PC-3 (cell line): ENCODE measurements around the gene CYTIP. TPM values are rescaled to one million over a fixed set of nuclear protein-coding genes. Genes with fewer than 3 reads are reported as not detected.

Experiments
- ATAC-seq: fragments of 200-7000 bp; cut with Tn5 transposase; 2 replicates; pipeline ENCODE4 v1.9.1; 2020; ENCODE audit warnings: mild to moderate bottlenecking, moderate library complexity
- BruUV-seq: library from RNA; stranded (reverse); fragments of 400-500 nt; replicated peaks from 2 replicates; lab custom pipeline; 2021; lab: Mats Ljungman, UMichigan
- CTCF ChIA-PET: fragments of 300-600 bp; sonication (Branson Sonifier 250); formaldehyde crosslinking; loops from one replicate; lab custom pipeline; 2022; ENCODE audit warnings: antibody characterized with exemption; lab: Charles Lee
- POLR2A ChIA-PET: fragments of 300-600 bp; sonication (Branson Sonifier 250); formaldehyde crosslinking; loops from one replicate; lab custom pipeline; 2022; ENCODE audit warnings: antibody characterized with exemption; ENCODE audit not compliant: unreplicated experiment; lab: Charles Lee
- DNase-seq: peaks from one replicate; pipeline ENCODE4 v3.0.0-alpha.2; 2015
- H2AFZ ChIP-seq: fragments of 300-600 bp; sonication (generic); 2 replicates; pipeline ENCODE4 v1.6.0; 2016; ENCODE audit warnings: antibody characterized with exemption, low read length
- H3F3A ChIP-seq: fragments of 300-600 bp; sonication (generic); one replicate; pipeline ENCODE4 v1.6.0; 2017; ENCODE audit warnings: antibody characterized with exemption, low read length, control low read depth, mild to moderate bottlenecking; ENCODE audit not compliant: unreplicated experiment
- H3K27ac ChIP-seq: fragments of 300-600 bp; sonication (generic); 2 replicates; pipeline ENCODE4 v1.5.1; 2016; ENCODE audit warnings: mild to moderate bottlenecking, low read length
- H3K27me3 ChIP-seq: fragments of 300-600 bp; sonication (generic); 2 replicates; pipeline ENCODE4 v1.6.1; 2016; ENCODE audit warnings: low read length, mixed read lengths
- H3K36me3 ChIP-seq: fragments of 300-600 bp; sonication (generic); 2 replicates; pipeline ENCODE4 v1.6.1; 2016; ENCODE audit warnings: low read depth, mixed run types, low read length, mixed read lengths
- H3K4me1 ChIP-seq: fragments of 300-600 bp; sonication (generic); 2 replicates; pipeline ENCODE4 v1.5.1; 2016; ENCODE audit warnings: low read length; ENCODE audit not compliant: insufficient read depth
- H3K4me2 ChIP-seq: fragments of 300-600 bp; sonication (generic); 2 replicates; pipeline ENCODE4 v1.6.0; 2016; ENCODE audit warnings: low read length
- H3K4me3 ChIP-seq: fragments of 300-600 bp; sonication (generic); 2 replicates; pipeline ENCODE4 v1.5.1; 2016; ENCODE audit warnings: mild to moderate bottlenecking, low read length, mixed read lengths
- H3K79me2 ChIP-seq: fragments of 300-600 bp; sonication (generic); 2 replicates; pipeline ENCODE4 v1.6.1; 2017; ENCODE audit warnings: low read length, mixed read lengths
- H3K9ac ChIP-seq: fragments of 300-600 bp; sonication (generic); 2 replicates; pipeline ENCODE4 v1.6.0; 2016; ENCODE audit warnings: mild to moderate bottlenecking, low read length
- H3K9me2 ChIP-seq: fragments of 300-600 bp; sonication (generic); replicated peaks from 2 replicates; pipeline ENCODE4 v1.6.1; 2016; ENCODE audit warnings: mixed run types, low read length, mixed read lengths
- H3K9me3 ChIP-seq: fragments of 300-600 bp; sonication (generic); 2 replicates; pipeline ENCODE4 v1.6.1; 2016; ENCODE audit warnings: low read length, mixed read lengths
- H4K20me1 ChIP-seq: fragments of 300-600 bp; sonication (generic); 2 replicates; pipeline ENCODE4 v1.6.1; 2016; ENCODE audit warnings: low read length, mixed read lengths
- CTCF ChIP-seq: fragments of 300-600 bp; sonication (generic); conservative IDR thresholded peaks from 2 replicates; pipeline ENCODE4 v1.5.1; 2017; ENCODE audit warnings: antibody characterized with exemption, low read depth, mild to moderate bottlenecking, low read length
- EZH2 ChIP-seq: fragments of 300-600 bp; sonication (generic); IDR thresholded peaks from one replicate; pipeline ENCODE4 v1.6.1; 2017; ENCODE audit warnings: antibody characterized with exemption, mild to moderate bottlenecking, low read length; ENCODE audit not compliant: unreplicated experiment
- EZH2phosphoT487 ChIP-seq: fragments of 300-600 bp; sonication (generic); IDR thresholded peaks from 2 replicates; pipeline ENCODE4 v1.6.1; 2018; ENCODE audit warnings: mild to moderate bottlenecking, antibody characterized with exemption, low read length, borderline replicate concordance
- intact Hi-C: fragments of 100-400 bp; cut with micrococcal nuclease; formaldehyde crosslinking; loops from 2 replicates; pipeline ENCODE4 v1.9.0; 2023
- total RNA-seq: library from RNA; depleted of rRNA; stranded (reverse); fragments of >200 nt; gene quantifications from 2 replicates; pipeline ENCODE4 v1.2.3, GENCODE V29; 2014

CYTIP gene
- total RNA-seq, 1 experiment from 2014 or later, result 0.26 TPM

GRCh38 chr2:157460384-157460837 is 16.5 kb upstream of the CYTIP start:
- Histone ChIP-seq H3K4me1 (no peaks in the 10 kb centered on the region), H2AFZ (no peak overlapping the region), H4K20me1 (no peaks in the 10 kb centered on the region), H3F3A (no peaks in the 10 kb centered on the region), H3K79me2 (no peaks in the 10 kb centered on the region), H3K27me3 (no peaks in the 10 kb centered on the region), H3K9ac (no peak overlapping the region), H3K9me3 (no peaks in the 10 kb centered on the region), H3K4me3 (no peak overlapping the region), H3K9me2 (no peaks in the 10 kb centered on the region), H3K4me2 (no peak overlapping the region), H3K36me3 (no peaks in the 10 kb centered on the region), H3K27ac (no peak overlapping the region)
- DNase-seq, result no peak
- no peak for TF ChIP-seq EZH2phosphoT487
- TF ChIP-seq CTCF, result no peak
- no peak for TF ChIP-seq EZH2
- ATAC-seq, result no peak
- CTCF ChIA-PET, result no interaction called here
- BruUV-seq, result no TSS peak
- POLR2A ChIA-PET, result interaction anchor here (0.7 kb wide), 1 partner anchor 389 kb away, joined by 3 read pairs; no protein-coding TSS in a partner anchor
- intact Hi-C loops, result no loop called here

GRCh38 chr2:157459486-157459885 is 15.6 kb upstream of the CYTIP start:
- CTCF ChIA-PET, result no interaction called here
- H3F3A ChIP-seq, result no peaks in the 10 kb centered on the region
- TF ChIP-seq EZH2phosphoT487 (no peak), CTCF (no peak), EZH2 (no peak)
- no TSS peak for BruUV-seq
- DNase-seq (no peak), ATAC-seq (no peak)
- no peaks in the 10 kb centered on the region for H4K20me1 ChIP-seq
- H3K4me1 ChIP-seq, result no peaks in the 10 kb centered on the region
- no peak overlapping the region for H2AFZ ChIP-seq
- H3K4me3 ChIP-seq, result no peak overlapping the region
- H3K27ac ChIP-seq, result no peak overlapping the region
- intact Hi-C loops, result no loop called here
- H3K9me2 ChIP-seq, result no peaks in the 10 kb centered on the region
- H3K4me2 ChIP-seq, result no peak overlapping the region
- POLR2A ChIA-PET, result no interaction called here
- no peak overlapping the region for H3K9ac ChIP-seq
- H3K9me3 ChIP-seq, result no peaks in the 10 kb centered on the region
- H3K36me3 ChIP-seq, result no peaks in the 10 kb centered on the region
- no peaks in the 10 kb centered on the region for H3K27me3 ChIP-seq
- no peaks in the 10 kb centered on the region for H3K79me2 ChIP-seq

GRCh38 chr2:157447741-157448140 is 3.9 kb upstream of the CYTIP start:
- intact Hi-C loops, result no loop called here
- DNase-seq, result no peak
- H3F3A ChIP-seq, result no peaks in the 10 kb centered on the region
- H3K27ac ChIP-seq, result no peak overlapping the region
- ChIA-PET POLR2A (no interaction called here), CTCF (interaction anchor here (0.6 to 0.7 kb wide), 2 partner anchors 13 to 38 kb away, joined by 3 to 4 read pairs; no protein-coding TSS in a partner anchor)
- H3K4me3 ChIP-seq, result no peak overlapping the region
- ATAC-seq, result no peak
- H3K4me2 ChIP-seq, result no peak overlapping the region
- H4K20me1 ChIP-seq, result no peaks in the 10 kb centered on the region
- H2AFZ ChIP-seq, result no peak overlapping the region
- no peaks in the 10 kb centered on the region for H3K79me2 ChIP-seq
- no peaks in the 10 kb centered on the region for H3K9me3 ChIP-seq
- no TSS peak for BruUV-seq
- 0 out of 2 replicates have a peak, but pooled peaks cover 8% of the 10 kb centered on the region for H3K27me3 ChIP-seq
- H3K9me2 ChIP-seq, result no peaks in the 10 kb centered on the region
- no peaks in the 10 kb centered on the region for H3K4me1 ChIP-seq
- no peak overlapping the region for H3K9ac ChIP-seq
- no peaks in the 10 kb centered on the region for H3K36me3 ChIP-seq
- TF ChIP-seq CTCF (no peak), EZH2phosphoT487 (no peak)
